ENCODE data around the gene RGP1. TPM values are rescaled to one million over a fixed set of nuclear protein-coding genes. Genes with fewer than 3 reads are reported as not detected.

RGP1 gene
- total and polyA plus RNA-seq, 9 of the 15 experiments (the other 6 are each of a cell fraction or from before 2014, with no cell fraction given) = 0.42 to 13.8 (median 6.7) TPM

GRCh38 chr9:35746583-35746982, 2.5 kb upstream of the RGP1 start:
- Histone ChIP-seq H4K20me1 (replicated peaks; ENCODE audit: control insufficient read depth, insufficient read depth, low read length) (peaks cover 19% of the 10 kb centered on the region), H3K9me1 (ENCODE audit: control insufficient read depth, insufficient read depth, low read length) (peaks cover 6% of the 10 kb centered on the region), H3K4me1 (replicated peaks in 1 of 2; ENCODE audit: control insufficient read depth in 2 of 2, insufficient read depth in 2 of 2, low read length in 2 of 2) (peaks cover 8 to 18% of the 10 kb centered on the region in 2 experiments; a peak in 4 of 5 replicates), H3K36me3 (ENCODE audit: control insufficient read depth, insufficient read depth, low read length) (peaks cover 57% of the 10 kb centered on the region), H3K4me3 (peak overlapping the region; percentile 95), H3K27ac (ENCODE audit: extremely low read depth, low read depth, low read length) (no peak overlapping the region), H3K9ac (ENCODE audit: insufficient read depth in 1 of 2, low read depth in 2 of 2, low read length in 2 of 2) (peak overlapping the region; percentile 31 to 86; a peak in 3 of 4 replicates), H2AFZ (ENCODE audit: low read depth, low read length) (no peak overlapping the region), H3K79me2 (ENCODE audit: control insufficient read depth, insufficient read depth, low read length) (peaks cover 70% of the 10 kb centered on the region), H3K27me3 (ENCODE audit: control insufficient read depth in 2 of 2, insufficient read depth in 2 of 2, low read length in 2 of 2) (no peaks in the 10 kb centered on the region), H3K4me2 (ENCODE audit: insufficient read depth, low read length) (peak overlapping the region; percentile 93), H3K9me3 (replicated peaks; ENCODE audit: control insufficient read depth, insufficient read depth, low read depth, low read length) (no peaks in the 10 kb centered on the region)
- ATAC-seq = no peak
- intact Hi-C loops (cut with micrococcal nuclease) = no loop called here
- POLR2A ChIA-PET = interaction anchor here (0.7 to 3.9 kb wide), 5 partner anchors 9 to 84 kb away, joined by 3 to 17 read pairs (median 3); partner anchors contain the start of genes CREB3 and TLN1
- CTCF ChIA-PET (ENCODE audit: low intra/inter-chr PET ratio) = no interaction called here
- WGBS (ENCODE audit: insufficient coverage, low coverage, missing lambda C conversion rate) = 0% methylated on average over 3 of the region's 3 CpGs
- BruUV-seq (replicated peaks) = no TSS peak
- TF ChIP-seq MEIS2 (IDR thresholded peaks at IDR 0.05; ENCODE audit: partially characterized antibody) (no peak), REST (IDR thresholded peaks at IDR 0.05; ENCODE audit: borderline replicate concordance) (0 out of 2 replicates have a peak, but pooled peaks have one; percentile 13), REST (CRISPR knock-in tag; IDR thresholded peaks at IDR 0.05; ENCODE audit: low read depth) (no peak)
- FAIRE-seq = peak; percentile 35
- no peak for DNase-seq (ENCODE audit: extremely low read depth in 1 of 4, low spot score in 3 of 4)
- in situ Hi-C loops (cut with MboI) = no loop called here
